SKM-1 treated with dmso at 0.1 percent for 144 hours (cell line): ENCODE results near the gene BNC2.
"Not testable (repeated sequence)": the region's sequence is repeated elsewhere in the genome, so short reads cannot be mapped to it uniquely, and the experiment has no call there.

Experiments used
- DNase-seq: peaks from one replicate; lab custom pipeline; 2025; ENCODE audit not compliant: unreplicated experiment; lab: John Stamatoyannopoulos, UW

BNC2 gene

GRCh38 chr9:16555802-16556201, 314.7 kb downstream of the BNC2 start:
- DNase-seq, result no peak

GRCh38 chr9:16553869-16554540, 316.5 kb downstream of the BNC2 start:
- no peak for DNase-seq

- DNase-seq, result no peak
Measured at GRCh38 chr9:16552252-16552651, 318.2 kb downstream of the BNC2 start.

- no peak for DNase-seq
Measured at GRCh38 chr9:16551692-16552091, 318.8 kb downstream of the BNC2 start.

- no peak for DNase-seq
Measured at GRCh38 chr9:16545639-16546038, 324.8 kb downstream of the BNC2 start.

GRCh38 chr9:16544842-16545241, 325.6 kb downstream of the BNC2 start:
- DNase-seq, result no peak

- DNase-seq, result no peak
Measured at GRCh38 chr9:16543686-16544085, 326.8 kb downstream of the BNC2 start.

GRCh38 chr9:16543225-16543624, 327.2 kb downstream of the BNC2 start:
- DNase-seq, result no peak

- no peak for DNase-seq
Measured at GRCh38 chr9:16542290-16542689, 328.2 kb downstream of the BNC2 start.

- DNase-seq, result no peak
Measured at GRCh38 chr9:16540743-16541613, 329.5 kb downstream of the BNC2 start.

GRCh38 chr9:16539626-16540025, 330.8 kb downstream of the BNC2 start:
- DNase-seq, result not testable (repeated sequence)

- no peak for DNase-seq
Measured at GRCh38 chr9:16535555-16535954, 334.9 kb downstream of the BNC2 start.

- no peak for DNase-seq
Measured at GRCh38 chr9:16532681-16533450, 337.6 kb downstream of the BNC2 start.

GRCh38 chr9:16532272-16532671, 338.2 kb downstream of the BNC2 start:
- no peak for DNase-seq

GRCh38 chr9:16530669-16531642, 339.5 kb downstream of the BNC2 start:
- peak; percentile 86 for DNase-seq

- DNase-seq, result no peak
Measured at GRCh38 chr9:16527573-16527972, 342.9 kb downstream of the BNC2 start.

GRCh38 chr9:16526380-16526779, 344.1 kb downstream of the BNC2 start:
- DNase-seq, result no peak

GRCh38 chr9:16524823-16525222, 345.6 kb downstream of the BNC2 start:
- DNase-seq, result no peak

- no peak for DNase-seq
Measured at GRCh38 chr9:16524078-16524477, 346.4 kb downstream of the BNC2 start.

- DNase-seq, result peak; percentile 73
Measured at GRCh38 chr9:16521868-16522411, 348.5 kb downstream of the BNC2 start.
